H1 (cell line): ENCODE data around the gene OR8B3. TPM values are rescaled to one million over a fixed set of nuclear protein-coding genes. Genes with fewer than 3 reads are reported as not detected.

Source experiments
- CTCF ChIA-PET: fragments of 300-600 bp; sonication (Branson Sonifier 250); formaldehyde crosslinking; loops from one replicate; lab custom pipeline; 2021; ENCODE audit not compliant: partially characterized antibody; lab: Charles Lee
- POLR2A ChIA-PET: fragments of 300-600 bp; sonication (Branson Sonifier 250); formaldehyde crosslinking; loops from one replicate; lab custom pipeline; 2021; ENCODE audit warnings: inconsistent platforms; ENCODE audit not compliant: partially characterized antibody; lab: Charles Lee
- DNase-seq, 2 experiments: peaks; one replicate each; pipeline versions ENCODE4 v3.0.0 to v3.0.0-alpha.2; 2010 to 2022; ENCODE audit warnings: low spot score in 2 of 2, low read depth in 1 of 2, mixed read lengths in 1 of 2
- FAIRE-seq: peaks from 2 replicates; lab custom pipeline; 2011; peaks lifted over from hg19 to GRCh38; lab: Jason Lieb, UNC
- H2AFZ ChIP-seq: 2 replicates; pipeline ENCODE4 v1.8.1; 2012; ENCODE audit warnings: low read length, inconsistent platforms
- H2AK5ac ChIP-seq: 2 replicates; pipeline ENCODE4 v1.6.1; 2013; ENCODE audit warnings: low read depth, low read length
- H2BK120ac ChIP-seq: replicated peaks from 2 replicates; pipeline ENCODE3; 2013; ENCODE audit warnings: low read depth, low read length, inconsistent platforms
- H2BK12ac ChIP-seq: 2 replicates; pipeline ENCODE4 v1.6.1; 2013; ENCODE audit warnings: low read depth, low read length
- H2BK15ac ChIP-seq: 2 replicates; pipeline ENCODE4 v1.6.1; 2013; ENCODE audit warnings: low read length
- H2BK20ac ChIP-seq: 2 replicates; pipeline ENCODE4 v1.6.1; 2013; ENCODE audit warnings: low read length
- H2BK5ac ChIP-seq: 2 replicates; pipeline ENCODE4 v1.6.1; 2013; ENCODE audit warnings: low read depth, low read length
- H3K14ac ChIP-seq: 2 replicates; pipeline ENCODE4 v1.6.1; 2013; ENCODE audit warnings: inconsistent platforms; ENCODE audit not compliant: insufficient read length
- H3K18ac ChIP-seq: 2 replicates; pipeline ENCODE4 v1.6.1; 2013; ENCODE audit warnings: low read length; ENCODE audit errors: extremely low read depth
- H3K23ac ChIP-seq: 2 replicates; pipeline ENCODE4 v1.6.1; 2013; ENCODE audit warnings: inconsistent platforms; ENCODE audit not compliant: insufficient read length
- H3K23me2 ChIP-seq: 2 replicates; pipeline ENCODE4 v1.6.1; 2013; ENCODE audit warnings: low read depth, low read length
- H3K27ac ChIP-seq: 2 replicates; pipeline ENCODE4 v1.6.1; 2011; ENCODE audit warnings: low read depth, low read length, inconsistent platforms
- H3K27me3 ChIP-seq, 4 experiments: replicated peaks in 1 of 4; 1 replicate in 1 of 4; 2 replicates in 3 of 4; pipeline versions ENCODE4 v1.6.1 to v1.8.1; 2011 to 2013; ENCODE audit warnings: low read length in 3 of 4, mild to moderate bottlenecking in 3 of 4, inconsistent platforms in 2 of 4, mixed read lengths in 2 of 4, moderate library complexity in 1 of 4; ENCODE audit not compliant: control insufficient read depth in 3 of 4, insufficient read depth in 3 of 4; ENCODE audit errors: extremely low read depth in 1 of 4
- H3K36me3 ChIP-seq, 4 experiments: 2 replicates each; pipeline versions ENCODE4 v1.6.1 to v1.8.1; 2011 to 2013; ENCODE audit warnings: mild to moderate bottlenecking in 4 of 4, low read length in 3 of 4, moderate library complexity in 2 of 4, control low read depth in 1 of 4, inconsistent platforms in 1 of 4; ENCODE audit not compliant: insufficient read depth in 4 of 4, control insufficient read depth in 2 of 4
- H3K4ac ChIP-seq: replicated peaks from 2 replicates; pipeline ENCODE3; 2013; ENCODE audit warnings: low read length, low read depth, mixed read lengths, inconsistent platforms; ENCODE audit not compliant: insufficient read length
- H3K4me1 ChIP-seq, 4 experiments: replicated peaks in 1 of 4; 1 replicate in 1 of 4; 2 replicates in 3 of 4; pipeline versions ENCODE4 v1.6.1 to v1.8.1; 2011 to 2013; ENCODE audit warnings: low read length in 3 of 4, inconsistent platforms in 2 of 4, mixed read lengths in 1 of 4; ENCODE audit not compliant: insufficient read depth in 4 of 4, control insufficient read depth in 3 of 4
- H3K4me2 ChIP-seq, 2 experiments: 2 replicates each; pipeline versions ENCODE4 v1.6.1 to v1.8.1; 2011 to 2013; ENCODE audit warnings: low read depth in 2 of 2, low read length in 2 of 2, control low read depth in 1 of 2, inconsistent platforms in 1 of 2, mild to moderate bottlenecking in 1 of 2; ENCODE audit not compliant: insufficient read depth in 1 of 2
- H3K4me3 ChIP-seq, 4 experiments: fragments of 200-600, 300-600 bp in 1 of 4; sonication (generic), shearing (Covaris generic), sonication (Bioruptor Twin) in 1 of 4; 2 replicates each; pipeline versions ENCODE4 v1.5.1 to v1.8.1; 2011 to 2016; ENCODE audit warnings: low read length in 4 of 4, low read depth in 3 of 4, control low read depth in 2 of 4, inconsistent platforms in 2 of 4, mild to moderate bottlenecking in 2 of 4, mixed read lengths in 1 of 4, moderate library complexity in 1 of 4; ENCODE audit not compliant: insufficient read depth in 2 of 4; ENCODE audit errors: extremely low read depth in 1 of 4
- H3K56ac ChIP-seq: replicated peaks from 2 replicates; pipeline ENCODE3; 2013; ENCODE audit warnings: low read depth, mild to moderate bottlenecking, mixed read lengths, low read length, inconsistent platforms; ENCODE audit not compliant: insufficient read length
- H3K79me1 ChIP-seq: 2 replicates; pipeline ENCODE4 v1.6.1; 2013; ENCODE audit warnings: low read depth, low read length, control low read depth
- H3K79me2 ChIP-seq, 2 experiments: 2 replicates each; pipeline versions ENCODE4 v1.6.1 to v1.8.1; 2012 to 2013; ENCODE audit warnings: low read length in 2 of 2, mild to moderate bottlenecking in 2 of 2, inconsistent platforms in 1 of 2; ENCODE audit not compliant: insufficient read depth in 2 of 2, control insufficient read depth in 1 of 2
- H3K9ac ChIP-seq, 4 experiments: replicated peaks in 1 of 4; 1 replicate in 1 of 4; 2 replicates in 3 of 4; pipeline versions ENCODE4 v1.6.1 to v1.8.1; 2011 to 2013; ENCODE audit warnings: low read depth in 3 of 4, low read length in 3 of 4, control low read depth in 2 of 4, mild to moderate bottlenecking in 2 of 4, moderate library complexity in 2 of 4, inconsistent platforms in 1 of 4; ENCODE audit errors: extremely low read depth in 1 of 4
- H3K9me3 ChIP-seq, 2 experiments: 2 replicates each; pipeline versions ENCODE4 v1.6.1 to v1.8.1; 2012 to 2013; ENCODE audit warnings: mild to moderate bottlenecking in 2 of 2, moderate library complexity in 2 of 2, control low read depth in 1 of 2, inconsistent platforms in 1 of 2, low read depth in 1 of 2, low read length in 1 of 2, mixed read lengths in 1 of 2; ENCODE audit not compliant: insufficient read depth in 2 of 2
- H4K20me1 ChIP-seq, 2 experiments: replicated peaks in 1 of 2; 2 replicates each; pipeline versions ENCODE3 to v1.8.1; 2011 to 2013; ENCODE audit warnings: inconsistent platforms in 2 of 2, low read length in 2 of 2, mild to moderate bottlenecking in 1 of 2; ENCODE audit not compliant: insufficient read depth in 2 of 2, control insufficient read depth in 1 of 2
- H4K5ac ChIP-seq: 2 replicates; pipeline ENCODE4 v1.6.1; 2013; ENCODE audit warnings: low read length, low read depth, mixed read lengths, inconsistent platforms; ENCODE audit not compliant: insufficient read length
- H4K8ac ChIP-seq: 2 replicates; pipeline ENCODE4 v1.8.0; 2013; ENCODE audit warnings: mild to moderate bottlenecking, moderate library complexity, low read length, inconsistent platforms; ENCODE audit not compliant: insufficient read depth; ENCODE audit errors: extremely low read depth
- H4K91ac ChIP-seq: replicated peaks from 2 replicates; pipeline ENCODE3; 2013; ENCODE audit warnings: low read length, mixed read lengths, inconsistent platforms; ENCODE audit not compliant: insufficient read length
- ATF2 ChIP-seq: IDR thresholded peaks from 2 replicates; pipeline ENCODE4 v1.6.1; 2012; ENCODE audit warnings: low read length, inconsistent platforms
- E2F6 ChIP-seq: IDR thresholded peaks from 2 replicates; pipeline ENCODE4 v1.6.1; 2012; ENCODE audit warnings: inconsistent platforms
- POLR2A ChIP-seq, 2 experiments: IDR thresholded peaks; 1 replicate in 1 of 2; 2 replicates in 1 of 2; pipeline ENCODE4 v1.6.1; 2011; ENCODE audit warnings: low read depth in 2 of 2, low read length in 2 of 2, mild to moderate bottlenecking in 2 of 2; ENCODE audit errors: control extremely low read depth in 1 of 2
- YY1 ChIP-seq: IDR thresholded peaks from 2 replicates; pipeline ENCODE4 v1.6.1; 2011; ENCODE audit warnings: low read depth, mild to moderate bottlenecking, low read length
- WGBS, 2 experiments: shearing (Covaris generic) in 1 of 2; methylation state at CpG; one replicate each; pipeline versions ENCODE4 v1.1.6 to v1.1.7; 2013 to 2015; ENCODE audit warnings: low lambda C conversion rate in 2 of 2, mixed read lengths in 2 of 2, inconsistent platforms in 1 of 2, low coverage in 1 of 2, missing lambda C conversion rate in 1 of 2; ENCODE audit not compliant: insufficient replicate concordance in 2 of 2, insufficient coverage in 1 of 2, insufficient read length in 1 of 2; ENCODE audit errors: extremely low coverage in 1 of 2, missing lambda C conversion rate in 1 of 2; 5-methylcytosine and 5-hydroxymethylcytosine counted together
- polyA plus RNA-seq, 7 experiments: library from polyadenylated mRNA; depleted of rRNA in 3 of 7; stranded (reverse) in 5 of 7; unstranded in 2 of 7; fragments of >200 nt in 5 of 7; fragments of 200-250 nt in 2 of 7; gene quantifications; 1 replicate in 5 of 7; 2 replicates in 1 of 7; 4 replicates in 1 of 7; pipeline versions ENCODE4 v1.2.1 to v1.2.3, GENCODE V29; 2011 to 2013; ENCODE audit warnings: missing spikeins in 2 of 7, mixed read lengths in 2 of 7
- total RNA-seq: library from RNA; stranded (reverse); fragmentation: NEBNext Ultra II Directional; extraction: Animal tissue kit (Norgen Biotek cat#: 25700); gene quantifications from 2 replicates; pipeline ENCODE4 v1.2.1, GENCODE V29; 2021

OR8B3 gene
- total and polyA plus RNA-seq, 2 of the 8 experiments (the other 6 are each of a cell fraction or from before 2014, with no cell fraction given) = not detected

GRCh38 chr11:124446916-124447315, 48.1 kb upstream of the OR8B3 start:
- H3K36me3 ChIP-seq = no peaks in the 10 kb centered on the region
- H3K79me1 ChIP-seq = no peaks in the 10 kb centered on the region
- DNase-seq = no peak
- H3K4me1 ChIP-seq = no peaks in the 10 kb centered on the region
- no peak overlapping the region for H3K56ac ChIP-seq
- H3K18ac ChIP-seq = no peak overlapping the region
- no peak overlapping the region for H2BK5ac ChIP-seq
- no peak overlapping the region for H4K8ac ChIP-seq
- H3K23ac ChIP-seq = no peak overlapping the region
- no peak overlapping the region for H3K4me2 ChIP-seq
- CTCF ChIA-PET = interaction anchor here (1.2 to 1.5 kb wide), 2 partner anchors 45 to 105 kb away, joined by 3 to 4 read pairs; no protein-coding TSS in a partner anchor
- H3K27me3 ChIP-seq = no peaks in the 10 kb centered on the region
- no peaks in the 10 kb centered on the region for H3K23me2 ChIP-seq
- no peak overlapping the region for H4K91ac ChIP-seq
- no peak overlapping the region for H2BK12ac ChIP-seq
- H2AK5ac ChIP-seq = no peak overlapping the region
- H3K9me3 ChIP-seq = no peaks in the 10 kb centered on the region
- H3K27ac ChIP-seq = no peak overlapping the region
- no peak overlapping the region for H4K5ac ChIP-seq
- H4K20me1 ChIP-seq = no peaks in the 10 kb centered on the region
- 95 to 100% methylated on average over 1 of the region's 1 CpG for WGBS, 2 experiments
- no peak overlapping the region for H3K9ac ChIP-seq
- no peak overlapping the region for H3K4me3 ChIP-seq
- no peaks in the 10 kb centered on the region for H3K79me2 ChIP-seq
- H2BK20ac ChIP-seq = no peak overlapping the region
- no peak overlapping the region for H2AFZ ChIP-seq
- FAIRE-seq = no peak
- TF ChIP-seq ATF2 (no peak), E2F6 (no peak), YY1 (no peak), POLR2A (IDR thresholded peaks at IDR 0.05; ENCODE audit: control extremely low read depth in 1 of 2, low read depth in 2 of 2, low read length in 2 of 2) (no peak)
- no peak overlapping the region for H2BK15ac ChIP-seq
- POLR2A ChIA-PET = no interaction called here
- H3K4ac ChIP-seq = no peak overlapping the region
- no peak overlapping the region for H2BK120ac ChIP-seq
- H3K14ac ChIP-seq = no peak overlapping the region
